Stimulated activated CD8-positive, alpha-beta memory T cell treated with anti-CD3 and anti-CD28 coated beads, Interleukin-12 subunit alpha, Interleukin-12 subunit beta, amount 100 ng/mL, for 4 hours (primary cell): ENCODE data around the gene MAGEA12.
"Not testable (repeated sequence)": the region's sequence is repeated elsewhere in the genome, so short reads cannot be mapped to it uniquely, and the experiment has no call there.

Experiments used
- DNase-seq: peaks from one replicate; pipeline ENCODE4 v3.0.0-alpha.2; 2020; ENCODE audit warnings: low read depth

The MAGEA12 gene

DNA sequence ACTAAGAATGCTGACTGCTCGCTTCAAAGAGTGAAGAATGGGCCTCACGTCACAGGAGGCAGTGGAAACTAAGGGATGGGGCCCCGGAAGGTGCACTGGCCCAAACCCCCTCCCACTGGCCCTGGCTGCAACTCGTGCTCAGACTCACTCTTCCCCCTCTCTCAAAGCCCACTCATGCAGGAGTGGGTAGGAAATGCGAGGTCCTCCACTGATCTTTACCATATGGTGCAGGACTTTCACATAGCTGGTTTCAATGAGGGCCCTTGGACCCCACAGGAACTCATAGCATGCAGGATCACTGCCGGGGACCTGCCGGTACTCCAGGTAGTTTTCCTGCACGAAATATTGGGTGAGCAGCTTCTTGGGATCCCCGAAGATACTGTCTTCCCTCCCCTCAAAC lies 33.0 kb downstream of the MAGEA12 start:
- not testable (repeated sequence) for DNase-seq

GRCh38 chrX:152769549-152770289 lies 36.2 kb downstream of the MAGEA12 start, which contains the start of gene MAGEA6:
Gene MAGEA6, minus strand, starts transcription at chrX:152769689. Its CDS starts 2,039 bp downstream, at chrX:152767650.
- not testable (repeated sequence) for DNase-seq

DNA sequence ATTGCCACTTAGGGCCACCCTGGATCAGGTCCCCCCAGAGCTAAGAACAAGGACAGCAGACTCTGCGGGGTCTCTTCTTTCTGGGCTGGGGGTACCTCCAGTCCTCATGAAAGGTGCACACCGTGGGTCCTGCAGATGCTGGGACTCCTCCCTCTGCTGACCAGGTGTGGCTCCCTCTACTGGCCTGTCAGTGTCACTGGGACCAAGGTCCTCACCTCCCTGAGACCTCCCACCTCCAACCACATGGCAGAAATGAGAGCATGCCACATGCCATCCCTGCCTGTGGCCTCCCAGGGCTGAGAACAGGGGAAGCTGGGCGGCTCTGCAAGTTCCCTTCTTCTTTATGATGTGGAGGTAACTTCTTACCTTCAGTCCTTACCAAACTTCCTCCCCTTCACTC lies 53.5 kb downstream of the MAGEA12 start:
- DNase-seq = not testable (repeated sequence)
